Spleen (tissue), 7 donors: Measurements from ENCODE around the gene RAD51B.

Source experiments
- POLR2A ChIP-seq, 3 donors: fragments of 450-650 bp; IDR thresholded peaks; one replicate each; pipeline ENCODE4 v1.5.1; 2017; ENCODE audit warnings: antibody characterized with exemption in 3 of 3, mild to moderate bottlenecking in 1 of 3
- POLR2AphosphoS5 ChIP-seq, 3 donors: sonication (generic); formaldehyde crosslinking; IDR thresholded peaks; one replicate each; pipeline ENCODE4 v1.5.1; 2017; ENCODE audit warnings: antibody characterized with exemption in 3 of 3
- TF ChIP-seq, protein P1 (sequence below), 11 experiments: fragments of 200-600 bp in 7 of 11; fragments of 450-650 bp in 4 of 11; sonication (generic) in 4 of 11; IDR thresholded peaks in 8 of 11; conservative IDR thresholded peaks in 3 of 11; 1 replicate in 7 of 11; 2 replicates in 4 of 11; pipeline versions ENCODE4 v1.4.0 to v1.8.0; 2016 to 2021; ENCODE audit warnings: antibody characterized with exemption in 11 of 11, inconsistent platforms in 4 of 11, mild to moderate bottlenecking in 1 of 11
- donor health status: DM: no; HTN: no; CAD: no; lungs with moderate emphysema.
- donor health status: DM: no; HTN: no; CAD: no.
- donor health status: DM: no; HTN: no; CAD: no.

DNA sequence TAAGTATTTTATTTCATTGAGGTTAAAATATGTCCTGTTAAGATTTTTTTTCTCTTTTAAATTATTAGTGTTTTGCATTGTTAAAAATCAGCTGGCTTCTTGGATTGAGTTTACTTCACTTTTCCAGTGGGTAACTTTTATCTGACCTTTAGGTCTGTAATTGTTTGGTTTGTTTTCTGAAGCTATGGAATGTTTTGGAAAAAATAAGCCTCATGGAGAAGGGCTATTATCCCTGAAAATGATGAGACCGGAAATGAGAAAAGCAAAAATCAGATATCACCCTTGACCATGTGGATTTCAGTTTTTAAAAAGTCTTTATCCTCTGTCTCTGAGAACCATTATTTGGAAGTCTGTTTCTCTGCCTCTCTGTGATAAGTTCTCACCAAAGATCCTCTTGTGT lies 180.9 kb downstream of the RAD51B start:
- TF ChIP-seq, protein P1, sequence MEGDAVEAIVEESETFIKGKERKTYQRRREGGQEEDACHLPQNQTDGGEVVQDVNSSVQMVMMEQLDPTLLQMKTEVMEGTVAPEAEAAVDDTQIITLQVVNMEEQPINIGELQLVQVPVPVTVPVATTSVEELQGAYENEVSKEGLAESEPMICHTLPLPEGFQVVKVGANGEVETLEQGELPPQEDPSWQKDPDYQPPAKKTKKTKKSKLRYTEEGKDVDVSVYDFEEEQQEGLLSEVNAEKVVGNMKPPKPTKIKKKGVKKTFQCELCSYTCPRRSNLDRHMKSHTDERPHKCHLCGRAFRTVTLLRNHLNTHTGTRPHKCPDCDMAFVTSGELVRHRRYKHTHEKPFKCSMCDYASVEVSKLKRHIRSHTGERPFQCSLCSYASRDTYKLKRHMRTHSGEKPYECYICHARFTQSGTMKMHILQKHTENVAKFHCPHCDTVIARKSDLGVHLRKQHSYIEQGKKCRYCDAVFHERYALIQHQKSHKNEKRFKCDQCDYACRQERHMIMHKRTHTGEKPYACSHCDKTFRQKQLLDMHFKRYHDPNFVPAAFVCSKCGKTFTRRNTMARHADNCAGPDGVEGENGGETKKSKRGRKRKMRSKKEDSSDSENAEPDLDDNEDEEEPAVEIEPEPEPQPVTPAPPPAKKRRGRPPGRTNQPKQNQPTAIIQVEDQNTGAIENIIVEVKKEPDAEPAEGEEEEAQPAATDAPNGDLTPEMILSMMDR (IDR thresholded peaks at IDR 0.05 in 8 of 11, conservative IDR thresholded peaks at IDR 0.05 in 3 of 11): no peak
- TF ChIP-seq POLR2AphosphoS5 (IDR thresholded peaks at IDR 0.05) (no peak), POLR2A (IDR thresholded peaks at IDR 0.05) (no peak)
